Stomach smooth muscle (tissue), 2 donors: Measurements from ENCODE around the gene IRF5.
"Not testable (repeated sequence)": the region's sequence is repeated elsewhere in the genome, so short reads cannot be mapped to it uniquely, and the experiment has no call there.

Experiments used
- H3K27ac ChIP-seq: one replicate; pipeline ENCODE4 v1.7.0; 2013; ENCODE audit warnings: mild to moderate bottlenecking, low read length, inconsistent platforms
- H3K27me3 ChIP-seq, 2 donors: one replicate each; pipeline ENCODE4 v1.7.0; 2013; ENCODE audit warnings: low read length in 2 of 2; ENCODE audit not compliant: insufficient read depth in 2 of 2, control insufficient read depth in 1 of 2
- H3K36me3 ChIP-seq, 2 donors: one replicate each; pipeline ENCODE4 v1.7.0; 2013; ENCODE audit warnings: low read length in 2 of 2; ENCODE audit not compliant: control insufficient read depth in 2 of 2, insufficient read depth in 2 of 2
- H3K4me1 ChIP-seq: one replicate; pipeline ENCODE4 v1.7.0; 2013; ENCODE audit warnings: low read length; ENCODE audit not compliant: control insufficient read depth, insufficient read depth
- H3K4me3 ChIP-seq, 2 donors: one replicate each; pipeline ENCODE4 v1.7.0; 2013; ENCODE audit warnings: low read length in 2 of 2
- H3K9ac ChIP-seq, 2 donors: one replicate each; pipeline ENCODE4 v1.7.0; 2013; ENCODE audit warnings: low read length in 2 of 2, mild to moderate bottlenecking in 1 of 2
- H3K9me3 ChIP-seq, 2 donors: one replicate each; pipeline ENCODE4 v1.7.0; 2013; ENCODE audit warnings: low read length in 2 of 2; ENCODE audit not compliant: control insufficient read depth in 2 of 2
- donor health status: healthy.
- donor health status: Pancreatic carcinoma.

The IRF5 gene

DNA sequence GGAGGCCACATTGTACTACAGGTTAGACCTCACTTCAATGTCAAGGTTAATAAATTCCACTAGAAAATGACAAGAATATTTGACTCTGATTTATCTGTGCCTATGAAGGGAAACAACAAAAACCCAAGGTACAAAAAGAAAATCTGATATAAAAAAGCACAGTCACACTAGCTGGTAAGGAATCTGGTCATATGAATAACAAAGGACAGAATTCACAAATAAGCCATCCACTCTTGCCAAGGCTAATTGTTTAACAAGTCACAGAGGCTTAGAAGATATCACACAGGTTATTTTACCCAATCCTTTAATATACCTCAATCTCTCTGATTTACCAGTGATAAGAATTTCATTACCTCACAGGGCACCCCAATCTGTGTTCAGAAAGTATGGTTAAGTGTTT, 47.9 kb downstream of the IRF5 start:
- no peak overlapping the region for H3K27ac ChIP-seq
- no peak overlapping the region for H3K9ac ChIP-seq
- no peaks in the 10 kb centered on the region for H3K4me1 ChIP-seq
- no peak overlapping the region for H3K4me3 ChIP-seq
- H3K9me3 ChIP-seq = no peaks in the 10 kb centered on the region
- H3K36me3 ChIP-seq = peaks cover 37 to 39% of the 10 kb centered on the region in 2 donors
- H3K27me3 ChIP-seq = no peaks in the 10 kb centered on the region

DNA sequence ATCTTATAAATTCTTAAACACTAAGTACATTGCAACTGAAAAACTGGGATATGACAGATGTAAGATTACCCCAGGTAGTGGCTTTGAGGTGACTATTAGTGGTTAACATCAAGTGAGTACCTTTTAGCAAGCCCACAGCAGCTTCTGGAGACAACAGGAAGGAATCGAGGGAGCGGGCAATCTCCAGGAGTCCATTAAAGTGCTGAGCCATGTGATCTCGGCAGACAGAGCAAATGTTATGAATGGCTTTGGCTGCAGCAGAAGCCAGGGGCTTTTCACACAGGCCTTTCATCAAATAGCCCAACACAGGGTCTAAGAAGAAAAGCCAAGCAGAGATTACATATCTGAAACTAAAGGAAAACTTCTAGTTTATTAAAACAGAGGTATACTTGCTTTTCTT, 48.9 kb downstream of the IRF5 start:
- Histone ChIP-seq H3K4me3 (no peak overlapping the region), H3K4me1 (no peaks in the 10 kb centered on the region), H3K27me3 (no peaks in the 10 kb centered on the region), H3K9ac (no peak overlapping the region), H3K27ac (no peak overlapping the region), H3K36me3 (peaks cover 33 to 42% of the 10 kb centered on the region in 2 donors), H3K9me3 (no peaks in the 10 kb centered on the region)

GRCh38 chr7:128988372-128988771, 50.6 kb downstream of the IRF5 start:
- no peaks in the 10 kb centered on the region for H3K9me3 ChIP-seq

DNA sequence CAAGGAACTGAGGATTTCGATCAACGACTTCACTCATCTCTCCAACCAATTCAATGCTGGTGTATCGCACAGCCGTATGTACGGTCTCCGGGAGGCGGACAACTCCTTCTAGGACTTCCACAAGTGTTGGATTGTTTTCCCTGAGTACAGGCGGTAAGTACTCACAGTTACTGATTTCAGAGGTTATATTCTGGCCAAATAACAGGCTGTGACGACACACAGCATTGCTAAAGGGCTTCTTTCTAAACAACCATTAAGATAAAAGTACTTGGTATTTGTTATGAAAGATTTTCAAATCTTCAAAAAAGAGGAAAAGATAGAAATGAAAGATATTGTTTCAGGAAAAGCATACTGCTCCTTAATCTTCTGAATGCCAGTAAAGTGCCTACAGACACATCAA, 52.2 kb downstream of the IRF5 start:
- peaks cover 21 to 27% of the 10 kb centered on the region in 2 donors for H3K36me3 ChIP-seq
- no peak overlapping the region for H3K9ac ChIP-seq
- H3K27ac ChIP-seq = no peak overlapping the region
- H3K27me3 ChIP-seq = no peaks in the 10 kb centered on the region
- no peak overlapping the region for H3K4me3 ChIP-seq
- no peaks in the 10 kb centered on the region for H3K4me1 ChIP-seq
- no peaks in the 10 kb centered on the region for H3K9me3 ChIP-seq

More at GRCh38 chr7:128988372-128988771, 50.6 kb downstream of the IRF5 start:
- no peaks in the 10 kb centered on the region for H3K27me3 ChIP-seq
- H3K9ac ChIP-seq = no peak overlapping the region
- H3K27ac ChIP-seq = no peak overlapping the region
- peaks cover 22 to 32% of the 10 kb centered on the region in 2 donors for H3K36me3 ChIP-seq
- H3K4me1 ChIP-seq = no peaks in the 10 kb centered on the region
- no peak overlapping the region for H3K4me3 ChIP-seq

GRCh38 chr7:128993419-128993818, 55.7 kb downstream of the IRF5 start:
- Histone ChIP-seq H3K9ac (no peak overlapping the region), H3K4me1 (no peaks in the 10 kb centered on the region), H3K36me3 (peaks cover 17 to 26% of the 10 kb centered on the region in 2 donors), H3K27me3 (no peaks in the 10 kb centered on the region), H3K4me3 (no peak overlapping the region), H3K27ac (no peak overlapping the region), H3K9me3 (no peaks in the 10 kb centered on the region)

- not testable (repeated sequence) for H3K27me3 ChIP-seq, H3K9me3 ChIP-seq, H3K4me1 ChIP-seq, H3K4me3 ChIP-seq, H3K27ac ChIP-seq, H3K9ac ChIP-seq
- peaks cover 20 to 27% of the 10 kb centered on the region in 2 donors for H3K36me3 ChIP-seq
Measured at GRCh38 chr7:128994560-128994959, 56.8 kb downstream of the IRF5 start.

DNA sequence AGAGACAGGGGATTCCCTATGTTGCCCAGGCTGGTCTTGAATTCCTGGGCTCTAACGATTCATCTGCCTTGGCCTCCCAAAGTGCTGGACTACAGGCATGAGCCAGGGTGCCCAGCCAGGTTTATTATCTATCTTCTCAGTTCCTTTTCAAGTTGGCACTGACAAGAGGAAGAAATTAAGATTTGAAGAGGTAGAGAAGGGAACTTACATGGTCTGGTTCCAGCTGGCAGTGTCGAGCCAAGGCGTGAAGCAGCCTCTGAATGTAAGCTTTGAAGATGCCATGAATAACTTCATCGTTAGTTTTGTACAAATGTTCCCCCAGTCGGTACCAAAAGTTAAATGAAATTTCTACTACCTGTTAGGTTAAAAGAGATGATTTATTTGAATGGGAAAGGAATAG, 59.5 kb downstream of the IRF5 start:
- Histone ChIP-seq H3K36me3 (peaks cover 18 to 21% of the 10 kb centered on the region in 2 donors), H3K27me3 (no peaks in the 10 kb centered on the region), H3K27ac (no peak overlapping the region), H3K9ac (no peak overlapping the region), H3K4me1 (no peaks in the 10 kb centered on the region), H3K4me3 (no peak overlapping the region), H3K9me3 (no peaks in the 10 kb centered on the region)
